Keratinocyte (primary cell): ENCODE results near the gene PRSS23. TPM values are rescaled to one million over a fixed set of nuclear protein-coding genes. Genes with fewer than 3 reads are reported as not detected.

Experiments
- DNase-seq: peaks from one replicate; pipeline ENCODE4 v3.0.0-alpha.2; 2011; ENCODE audit warnings: low read depth, missing footprints, low spot score
- FAIRE-seq: peaks from 2 replicates; lab custom pipeline; 2011; peaks lifted over from hg19 to GRCh38; lab: Jason Lieb, UNC
- H2AFZ ChIP-seq: 2 replicates; pipeline ENCODE4 v1.6.0; 2012; ENCODE audit warnings: low read length, control low read depth, inconsistent platforms; ENCODE audit not compliant: control insufficient read depth
- H3K27ac ChIP-seq: 2 replicates; pipeline ENCODE4 v1.5.1; 2011; ENCODE audit warnings: low read length; ENCODE audit not compliant: control insufficient read depth, insufficient read depth
- H3K27me3 ChIP-seq: 3 replicates; pipeline ENCODE4 v1.6.0; 2011; ENCODE audit warnings: low read length; ENCODE audit not compliant: control insufficient read depth, insufficient read depth; ENCODE audit errors: extremely low read depth
- H3K36me3 ChIP-seq, 2 experiments: 2 replicates in 1 of 2; 3 replicates in 1 of 2; pipeline ENCODE4 v1.5.1; 2011; ENCODE audit warnings: low read length in 2 of 2, mild to moderate bottlenecking in 1 of 2; ENCODE audit not compliant: control insufficient read depth in 2 of 2, insufficient read depth in 2 of 2; ENCODE audit errors: extremely low read depth in 1 of 2
- H3K4me1 ChIP-seq: 3 replicates; pipeline ENCODE4 v1.5.1; 2011; ENCODE audit warnings: low read length; ENCODE audit not compliant: control insufficient read depth, insufficient read depth; ENCODE audit errors: extremely low read depth
- H3K4me2 ChIP-seq: 3 replicates; pipeline ENCODE4 v1.6.0; 2011; ENCODE audit warnings: low read depth, low read length; ENCODE audit not compliant: control insufficient read depth, insufficient read depth; ENCODE audit errors: extremely low read depth
- H3K4me3 ChIP-seq, 3 experiments: fragments of 200-600 bp in 1 of 3; sonication (generic) in 1 of 3; 2 replicates in 2 of 3; 3 replicates in 1 of 3; pipeline ENCODE4 v1.5.1; 2011 to 2016; ENCODE audit warnings: low read length in 3 of 3, mild to moderate bottlenecking in 3 of 3, control low read depth in 2 of 3, inconsistent platforms in 1 of 3, low read depth in 1 of 3, mixed read lengths in 1 of 3, mixed run types in 1 of 3, moderate library complexity in 1 of 3; ENCODE audit not compliant: control insufficient read depth in 2 of 3, insufficient read depth in 2 of 3; ENCODE audit errors: extremely low read depth in 1 of 3
- H3K79me2 ChIP-seq: 2 replicates; pipeline ENCODE4 v1.6.0; 2012; ENCODE audit warnings: low read length; ENCODE audit not compliant: control insufficient read depth, insufficient read depth
- H3K9ac ChIP-seq: 3 replicates; pipeline ENCODE4 v1.6.0; 2011; ENCODE audit warnings: low read length; ENCODE audit not compliant: control insufficient read depth, insufficient read depth; ENCODE audit errors: extremely low read depth
- H3K9me1 ChIP-seq: 3 replicates; pipeline ENCODE4 v1.6.0; 2011; ENCODE audit warnings: low read length; ENCODE audit not compliant: control insufficient read depth, insufficient read depth; ENCODE audit errors: extremely low read depth
- H3K9me3 ChIP-seq: 2 replicates; pipeline ENCODE4 v1.5.1; 2012; ENCODE audit warnings: low read depth, low read length; ENCODE audit not compliant: control insufficient read depth
- H4K20me1 ChIP-seq: 3 replicates; pipeline ENCODE4 v1.6.0; 2011; ENCODE audit warnings: low read length; ENCODE audit not compliant: control insufficient read depth, insufficient read depth; ENCODE audit errors: extremely low read depth
- CTCF ChIP-seq, 3 experiments: IDR thresholded peaks in 1 of 3; conservative IDR thresholded peaks in 1 of 3; optimal IDR thresholded peaks in 1 of 3; 2 replicates in 2 of 3; 3 replicates in 1 of 3; pipeline versions ENCODE3 to v1.5.1; 2011; ENCODE audit warnings: low read length in 3 of 3, mild to moderate bottlenecking in 3 of 3, moderate library complexity in 2 of 3, control low read depth in 1 of 3, inconsistent platforms in 1 of 3; ENCODE audit not compliant: insufficient read depth in 2 of 3; ENCODE audit errors: extremely low read depth in 1 of 3
- EZH2 ChIP-seq: IDR thresholded peaks from one replicate; pipeline ENCODE4 v1.6.1; 2012; ENCODE audit warnings: inconsistent platforms, mild to moderate bottlenecking, low read length, moderate library complexity
- dilution Hi-C: fragments of 300-500 bp; cut with MboI; formaldehyde crosslinking; loops from one replicate; pipeline ENCODE4 v1.7.0; 2020; ENCODE audit warnings: low sequenced_read_pairs; ENCODE audit not compliant: extremely low pct_ligation_motif_present
- polyA plus RNA-seq, 5 experiments: library from polyadenylated mRNA; depleted of rRNA in 3 of 5; stranded (reverse) in 3 of 5; stranded (forward) in 1 of 5; unstranded in 1 of 5; fragments of >200 nt; gene quantifications; 1 replicate in 1 of 5; 2 replicates in 3 of 5; 3 replicates in 1 of 5; pipeline versions ENCODE4 v1.2.1 to v1.2.3, GENCODE V29; 2011 to 2012; ENCODE audit warnings: missing spikeins in 2 of 5, low read depth in 1 of 5, low replicate concordance in 1 of 5

PRSS23 gene
- polyA plus RNA-seq, 1 donor (not counting 4 experiments of a cell fraction or from before 2014, with no cell fraction given): 143 TPM

GRCh38 chr11:86784241-86784681, 16.1 kb upstream of the PRSS23 start:
- H3K9me3 ChIP-seq: no peaks in the 10 kb centered on the region
- H3K4me3 ChIP-seq: no peak overlapping the region
- H3K9ac ChIP-seq: no peak overlapping the region
- no peak for DNase-seq
- H3K27ac ChIP-seq: peak overlapping the region; percentile 24
- H3K36me3 ChIP-seq: no peaks in the 10 kb centered on the region
- H2AFZ ChIP-seq: no peak overlapping the region
- no peaks in the 10 kb centered on the region for H3K27me3 ChIP-seq
- H3K4me1 ChIP-seq: peaks cover 10% of the 10 kb centered on the region
- dilution Hi-C loops: no loop called here
- no peak for FAIRE-seq
- H3K79me2 ChIP-seq: no peaks in the 10 kb centered on the region
- peak overlapping the region; percentile 33 for H3K4me2 ChIP-seq
- no peak for TF ChIP-seq CTCF (optimal IDR thresholded peaks at IDR 0.05 in 1 of 3, IDR thresholded peaks at IDR 0.05 in 1 of 3, conservative IDR thresholded peaks at IDR 0.05 in 1 of 3; ENCODE audit: extremely low read depth in 1 of 3, insufficient read depth in 2 of 3, low read length in 3 of 3)
- no peak for TF ChIP-seq EZH2
- H3K9me1 ChIP-seq: no peaks in the 10 kb centered on the region
- no peaks in the 10 kb centered on the region for H4K20me1 ChIP-seq

- Histone ChIP-seq H3K4me3 (no peak overlapping the region), H4K20me1 (no peaks in the 10 kb centered on the region), H3K9me1 (no peaks in the 10 kb centered on the region), H3K27ac (no peak overlapping the region), H2AFZ (no peak overlapping the region), H3K36me3 (no peaks in the 10 kb centered on the region), H3K4me2 (no peak overlapping the region), H3K4me1 (peaks cover 10% of the 10 kb centered on the region), H3K27me3 (no peaks in the 10 kb centered on the region), H3K9me3 (no peaks in the 10 kb centered on the region), H3K9ac (no peak overlapping the region), H3K79me2 (no peaks in the 10 kb centered on the region)
- TF ChIP-seq EZH2 (no peak), CTCF (optimal IDR thresholded peaks at IDR 0.05 in 1 of 3, IDR thresholded peaks at IDR 0.05 in 1 of 3, conservative IDR thresholded peaks at IDR 0.05 in 1 of 3; ENCODE audit: extremely low read depth in 1 of 3, insufficient read depth in 2 of 3, low read length in 3 of 3) (no peak)
- no peak for FAIRE-seq
- dilution Hi-C loops: no loop called here
- no peak for DNase-seq
Measured at GRCh38 chr11:86785576-86785975, 14.8 kb upstream of the PRSS23 start.
